ENCODE data around the gene NOS3.
"Not testable (repeated sequence)": the region's sequence is repeated elsewhere in the genome, so short reads cannot be mapped to it uniquely, and the experiment has no call there.

The NOS3 gene

DNA sequence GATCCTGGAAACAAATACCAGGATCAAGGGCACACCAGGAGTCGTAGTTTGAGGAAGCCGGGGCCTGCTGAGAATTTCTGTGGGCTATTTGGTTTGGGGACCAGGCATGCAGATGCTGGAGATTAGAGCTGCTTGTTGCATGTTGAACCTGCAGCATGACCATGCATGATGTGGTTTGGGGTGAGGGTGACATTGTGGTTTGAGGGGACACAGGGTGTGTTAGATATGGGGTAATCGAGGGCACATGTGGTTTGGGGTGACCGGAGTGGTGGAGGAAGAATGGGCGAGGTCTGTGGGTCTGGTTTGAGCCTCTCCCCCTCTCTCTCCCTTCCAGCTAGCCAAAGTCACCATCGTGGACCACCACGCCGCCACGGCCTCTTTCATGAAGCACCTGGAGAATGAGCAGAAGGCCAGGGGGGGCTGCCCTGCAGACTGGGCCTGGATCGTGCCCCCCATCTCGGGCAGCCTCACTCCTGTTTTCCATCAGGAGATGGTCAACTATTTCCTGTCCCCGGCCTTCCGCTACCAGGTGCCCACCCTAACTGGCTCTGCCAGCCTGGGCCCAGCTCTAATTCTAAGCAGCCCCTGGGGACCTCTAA is 10.2 kb downstream of the NOS3 start:
- no peak for DNase-seq

DNA sequence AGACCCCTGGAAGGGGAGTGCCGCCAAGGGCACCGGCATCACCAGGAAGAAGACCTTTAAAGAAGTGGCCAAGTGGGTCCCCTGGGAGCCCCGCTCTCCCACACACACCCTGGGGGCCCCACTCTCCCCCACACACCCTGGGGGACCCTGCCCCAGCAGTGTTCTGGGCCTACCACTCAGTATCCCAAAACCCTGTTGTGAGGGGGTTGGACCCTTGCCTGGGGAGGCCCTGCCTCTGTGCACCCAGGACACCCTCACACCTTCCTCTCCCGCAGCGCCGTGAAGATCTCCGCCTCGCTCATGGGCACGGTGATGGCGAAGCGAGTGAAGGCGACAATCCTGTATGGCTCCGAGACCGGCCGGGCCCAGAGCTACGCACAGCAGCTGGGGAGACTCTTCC is 10.7 kb downstream of the NOS3 start:
- DNase-seq: no peak

DNA sequence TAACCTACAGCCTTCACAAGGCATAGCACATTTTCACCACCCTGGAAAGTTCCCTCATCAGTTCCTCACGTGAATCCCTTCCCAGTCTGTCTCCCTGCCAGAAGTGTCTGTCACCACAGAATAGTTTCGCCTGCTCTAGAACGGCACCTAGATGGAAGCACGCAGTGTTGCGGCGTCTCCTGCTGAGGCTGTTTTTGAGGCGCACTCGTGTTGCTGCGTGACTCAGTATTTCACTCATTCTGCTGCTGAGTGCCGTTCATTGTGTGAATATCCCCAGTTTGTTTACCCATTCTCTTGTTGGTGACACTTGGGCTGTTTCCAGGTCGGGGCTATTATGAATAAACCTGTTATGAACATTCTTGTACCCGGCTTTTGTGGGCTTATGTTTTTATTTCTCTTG is 12.8 kb downstream of the NOS3 start:
- no peak for DNase-seq

DNA sequence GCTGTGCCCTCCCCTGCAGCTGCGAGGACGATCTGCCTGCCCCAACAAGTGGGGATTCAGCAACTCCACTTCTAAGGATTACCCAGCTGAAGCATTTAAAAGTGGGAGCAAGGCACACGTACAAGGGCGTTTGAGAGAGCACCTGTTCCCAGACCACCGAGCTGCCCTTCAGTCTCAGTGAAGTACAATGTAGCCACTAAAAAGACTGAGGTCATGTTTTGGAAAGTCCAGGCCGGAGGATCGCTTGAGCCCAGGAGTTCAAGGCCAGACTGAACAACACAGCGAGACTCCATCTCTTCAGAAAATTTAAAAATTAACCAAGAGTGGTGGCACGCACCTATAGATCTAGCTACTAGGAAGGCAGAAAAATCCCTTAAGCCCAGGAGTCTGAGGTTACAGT is 14.7 kb downstream of the NOS3 start:
- DNase-seq: no peak

DNA sequence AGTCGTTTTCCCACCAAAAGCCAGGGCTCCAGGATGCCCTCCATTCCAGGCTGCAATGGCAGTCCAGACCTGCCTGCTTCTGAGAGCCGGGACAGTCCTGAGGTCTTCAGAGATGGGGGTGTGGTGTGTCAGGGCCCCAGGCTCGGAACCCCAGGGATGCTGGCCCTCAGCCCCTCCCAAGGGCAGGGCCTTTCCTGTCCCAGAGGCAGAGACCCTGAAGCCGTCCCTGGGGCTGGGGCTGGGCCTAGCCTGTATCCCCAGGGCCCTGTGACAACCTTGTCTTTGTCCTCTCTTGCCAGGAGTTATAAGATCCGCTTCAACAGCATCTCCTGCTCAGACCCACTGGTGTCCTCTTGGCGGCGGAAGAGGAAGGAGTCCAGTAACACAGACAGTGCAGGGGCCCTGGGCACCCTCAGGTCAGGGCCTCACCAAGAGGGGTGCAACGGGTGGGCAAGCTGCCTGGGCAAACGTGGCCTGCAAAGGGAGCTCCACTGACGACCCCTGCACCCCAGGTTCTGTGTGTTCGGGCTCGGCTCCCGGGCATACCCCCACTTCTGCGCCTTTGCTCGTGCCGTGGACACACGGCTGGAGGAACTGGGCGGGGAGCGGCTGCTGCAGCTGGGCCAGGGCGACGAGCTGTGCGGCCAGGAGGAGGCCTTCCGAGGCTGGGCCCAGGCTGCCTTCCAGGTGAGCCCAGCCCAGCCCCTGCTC is 15.9 kb downstream of the NOS3 start:
- no peak for DNase-seq

DNA sequence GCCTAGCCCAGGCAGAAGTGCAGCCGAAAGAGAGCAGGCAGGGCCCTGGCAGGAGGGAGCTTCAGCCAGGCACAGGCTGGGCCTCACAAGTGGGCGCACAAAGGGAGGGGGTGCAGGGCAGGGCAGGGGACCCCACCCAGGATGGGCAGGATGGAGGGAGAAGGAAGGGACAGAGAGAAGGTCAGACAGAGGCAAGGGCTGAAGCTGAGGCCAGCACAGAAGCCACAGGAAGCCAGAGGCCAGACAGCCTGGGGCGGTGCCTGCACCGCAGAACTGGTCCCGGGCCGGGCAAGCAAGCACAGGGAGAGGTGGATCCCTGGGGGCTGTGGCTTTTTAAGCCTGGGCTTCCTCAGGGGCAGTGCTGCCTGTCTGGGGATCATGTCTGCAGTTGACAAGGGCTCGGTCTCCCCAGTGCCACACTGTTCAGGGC is 16.7 kb downstream of the NOS3 start:
- DNase-seq: no peak

DNA sequence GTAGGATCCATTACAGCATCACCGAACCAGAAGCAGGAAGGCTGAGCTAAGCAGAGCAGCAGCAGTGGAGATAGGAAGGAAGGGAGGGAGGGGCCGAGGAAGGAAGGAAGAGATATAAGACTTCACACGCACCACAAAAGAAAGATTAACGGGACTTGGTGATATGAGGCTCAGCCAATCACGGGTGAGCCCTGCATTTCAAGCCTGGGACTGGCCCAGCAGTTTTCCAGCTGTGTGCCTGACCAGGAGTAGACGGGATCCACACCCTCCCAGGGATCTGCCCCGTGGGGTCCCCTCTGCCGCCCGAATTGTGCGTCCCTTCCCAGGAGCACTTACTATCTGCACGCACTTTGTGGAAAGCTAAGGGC is 17.3 kb downstream of the NOS3 start:
- DNase-seq: no peak

DNA sequence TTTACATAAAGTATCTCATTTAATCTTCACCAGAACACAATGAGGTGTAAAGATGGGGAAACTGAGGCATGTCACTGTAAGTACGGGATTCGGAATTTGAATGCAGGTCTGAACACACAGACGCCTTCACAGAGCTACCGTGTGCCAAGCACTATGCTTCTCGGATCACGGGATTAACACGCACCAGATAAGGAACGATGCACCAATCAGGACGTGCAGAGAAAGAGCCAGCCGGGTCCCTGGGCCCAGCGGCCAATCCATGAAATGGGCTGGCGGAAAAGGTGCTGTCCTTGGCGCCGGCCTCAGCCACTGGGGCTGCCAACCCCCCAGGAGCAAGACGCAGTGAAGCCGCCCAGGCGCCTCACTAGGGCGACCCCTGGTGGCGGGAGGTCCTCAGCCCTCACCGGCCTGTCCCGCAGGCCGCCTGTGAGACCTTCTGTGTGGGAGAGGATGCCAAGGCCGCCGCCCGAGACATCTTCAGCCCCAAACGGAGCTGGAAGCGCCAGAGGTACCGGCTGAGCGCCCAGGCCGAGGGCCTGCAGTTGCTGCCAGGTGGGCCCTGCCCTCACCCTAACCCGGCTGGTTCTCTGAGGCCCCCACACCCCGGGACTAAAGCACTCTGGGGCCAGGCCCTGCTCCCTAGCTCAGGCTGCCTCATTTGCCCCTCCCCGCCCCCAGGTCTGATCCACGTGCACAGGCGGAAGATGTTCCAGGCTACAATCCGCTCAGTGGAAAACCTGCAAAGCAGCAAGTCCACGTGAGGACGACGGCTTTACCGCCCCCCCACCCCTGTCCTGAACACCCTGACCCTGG is 17.9 kb downstream of the NOS3 start:
- peak in 8 of 14 donors; percentile 7 to 67 (median 18) for DNase-seq

DNA sequence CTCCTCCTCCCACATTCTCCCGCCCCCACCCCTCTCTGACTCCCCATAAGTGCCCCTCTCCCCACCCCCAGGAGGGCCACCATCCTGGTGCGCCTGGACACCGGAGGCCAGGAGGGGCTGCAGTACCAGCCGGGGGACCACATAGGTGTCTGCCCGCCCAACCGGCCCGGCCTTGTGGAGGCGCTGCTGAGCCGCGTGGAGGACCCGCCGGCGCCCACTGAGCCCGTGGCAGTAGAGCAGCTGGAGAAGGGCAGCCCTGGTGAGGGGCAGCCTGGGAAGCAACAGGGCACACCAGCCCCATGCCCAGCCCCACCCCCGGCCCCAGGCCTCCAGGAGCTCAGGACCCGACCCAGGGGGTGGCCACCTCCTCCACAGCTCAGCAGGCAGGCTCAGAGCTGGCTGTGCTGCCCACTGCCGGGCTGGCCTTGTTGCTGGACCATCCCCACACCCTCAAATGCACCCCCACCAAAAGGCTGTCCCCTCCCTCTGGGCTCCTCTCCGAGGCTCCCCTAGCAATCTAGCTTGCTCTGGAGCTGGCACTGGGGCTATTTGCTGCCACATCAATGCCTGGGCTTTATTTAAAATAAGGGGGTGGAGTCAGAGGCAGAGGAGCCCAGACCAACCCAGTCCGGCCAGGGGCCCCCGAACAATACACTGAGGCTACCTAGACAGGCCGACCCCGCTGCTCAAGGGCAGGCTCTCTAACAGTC is 18.7 kb downstream of the NOS3 start:
- DNase-seq: no peak

DNA sequence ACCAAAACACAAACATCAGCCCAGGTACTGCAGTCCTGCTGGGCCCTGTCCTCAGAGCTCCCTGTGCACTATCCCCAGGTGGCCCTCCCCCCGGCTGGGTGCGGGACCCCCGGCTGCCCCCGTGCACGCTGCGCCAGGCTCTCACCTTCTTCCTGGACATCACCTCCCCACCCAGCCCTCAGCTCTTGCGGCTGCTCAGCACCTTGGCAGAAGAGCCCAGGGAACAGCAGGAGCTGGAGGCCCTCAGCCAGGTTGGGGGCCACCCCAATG is 19.2 kb downstream of the NOS3 start:
- DNase-seq: no peak

DNA sequence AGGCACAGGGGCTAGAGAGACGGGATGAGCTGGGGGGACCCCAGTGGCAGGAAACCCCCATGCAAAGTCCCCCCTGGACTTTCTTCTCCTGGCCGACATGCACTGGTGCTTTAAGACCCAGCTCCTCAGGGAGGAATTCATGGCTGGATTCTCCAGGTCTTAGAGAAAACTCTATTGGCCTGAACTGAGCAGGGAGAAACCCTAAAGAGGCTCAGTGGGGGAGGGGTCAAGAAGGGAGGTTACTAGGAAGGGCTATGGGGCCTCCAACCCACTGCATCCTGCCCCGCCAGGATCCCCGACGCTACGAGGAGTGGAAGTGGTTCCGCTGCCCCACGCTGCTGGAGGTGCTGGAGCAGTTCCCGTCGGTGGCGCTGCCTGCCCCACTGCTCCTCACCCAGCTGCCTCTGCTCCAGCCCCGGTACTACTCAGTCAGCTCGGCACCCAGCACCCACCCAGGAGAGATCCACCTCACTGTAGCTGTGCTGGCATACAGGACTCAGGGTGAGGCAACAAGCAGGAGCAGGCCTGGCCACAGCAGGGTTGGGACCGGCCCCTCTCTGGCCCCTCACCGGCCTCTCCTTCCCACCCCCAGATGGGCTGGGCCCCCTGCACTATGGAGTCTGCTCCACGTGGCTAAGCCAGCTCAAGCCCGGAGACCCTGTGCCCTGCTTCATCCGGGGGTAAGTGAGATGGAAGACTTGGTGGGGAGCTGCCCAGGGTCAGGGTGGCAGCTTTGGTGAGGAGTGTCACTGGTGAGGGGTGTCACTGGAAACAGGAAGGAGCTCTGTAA is 19.7 kb downstream of the NOS3 start:
- DNase-seq: no peak

DNA sequence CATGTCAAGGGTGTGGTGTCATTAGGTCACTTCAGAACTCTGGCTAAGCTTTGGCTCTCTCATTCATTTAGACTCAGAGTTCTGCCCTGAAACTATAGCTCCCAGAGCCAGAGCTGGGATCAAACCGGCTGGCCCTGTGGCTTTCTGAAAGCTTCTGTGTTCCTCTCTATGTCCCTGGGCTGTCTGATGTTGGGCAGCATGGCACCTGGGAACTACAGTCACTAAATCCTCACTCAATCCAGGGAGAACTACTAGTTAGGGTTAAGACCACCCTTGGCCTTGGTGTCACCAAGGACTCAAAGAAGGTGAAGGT is 20.2 kb downstream of the NOS3 start:
- no peak for DNase-seq

DNA sequence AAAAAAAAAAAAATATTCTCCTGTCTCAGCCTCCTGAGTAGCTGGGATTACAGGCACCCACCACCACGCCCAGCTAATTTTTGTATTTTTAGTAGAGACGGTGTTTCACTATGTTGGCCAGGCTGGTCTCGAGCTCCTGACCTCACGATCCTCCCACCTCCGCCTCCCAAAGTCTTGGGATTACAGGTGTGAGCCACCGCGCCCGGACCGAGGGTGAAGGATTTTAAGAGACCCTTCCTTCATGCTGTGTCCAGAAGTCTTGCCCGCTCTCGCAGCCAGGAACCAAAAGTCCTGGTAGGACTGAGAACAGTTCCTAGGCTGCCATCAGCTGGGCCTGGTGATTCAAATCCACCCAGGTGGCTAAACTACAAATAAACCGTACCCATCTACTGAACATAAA is 20.8 kb downstream of the NOS3 start:
- DNase-seq: not testable (repeated sequence)

DNA sequence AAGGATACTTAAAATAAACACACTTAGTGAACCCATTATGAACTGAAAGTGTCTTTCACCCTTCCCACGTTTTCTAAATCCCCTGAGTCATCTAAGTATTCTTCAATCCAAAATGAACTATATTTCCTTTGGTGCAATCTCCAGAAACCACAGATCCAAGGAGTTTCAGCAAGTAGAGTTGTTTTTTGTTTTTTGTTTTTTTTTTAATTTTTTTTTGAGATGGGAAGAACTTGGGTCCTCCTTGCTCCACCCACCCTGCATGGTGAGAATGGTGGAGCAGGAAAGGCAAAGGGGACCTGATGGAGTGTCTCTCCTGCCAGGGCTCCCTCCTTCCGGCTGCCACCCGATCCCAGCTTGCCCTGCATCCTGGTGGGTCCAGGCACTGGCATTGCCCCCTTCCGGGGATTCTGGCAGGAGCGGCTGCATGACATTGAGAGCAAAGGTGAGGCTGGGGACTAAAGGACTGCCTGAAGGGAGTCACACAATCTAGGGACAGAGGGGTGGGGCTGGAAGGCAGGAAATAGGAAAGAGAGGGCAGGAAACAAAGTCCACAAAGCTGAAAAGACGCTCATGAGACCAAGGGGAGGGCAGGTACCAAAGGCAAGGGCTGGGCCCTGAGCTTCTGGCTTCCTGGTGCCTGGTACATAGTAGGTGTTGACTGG is 21.3 kb downstream of the NOS3 start:
- DNase-seq: no peak

DNA sequence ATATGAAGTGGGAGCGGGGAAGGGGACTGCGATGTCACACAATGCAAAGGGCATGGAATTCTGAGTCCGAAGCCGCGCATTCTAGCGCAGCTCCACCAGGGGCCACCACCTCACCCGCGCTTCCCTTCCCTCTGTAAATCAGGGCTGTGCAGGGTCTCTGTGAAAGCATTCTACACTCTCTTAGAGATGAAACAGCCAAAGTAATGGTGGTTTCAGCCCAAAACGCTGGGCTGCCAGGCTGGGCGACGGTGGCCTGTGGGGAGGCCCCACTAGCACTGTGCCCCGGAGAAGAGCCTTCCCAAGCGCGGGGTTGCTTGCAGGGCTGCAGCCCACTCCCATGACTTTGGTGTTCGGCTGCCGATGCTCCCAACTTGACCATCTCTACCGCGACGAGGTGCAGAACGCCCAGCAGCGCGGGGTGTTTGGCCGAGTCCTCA is 22.1 kb downstream of the NOS3 start:
- peak in 2 of 14 donors; percentile 7 to 19 for DNase-seq

DNA sequence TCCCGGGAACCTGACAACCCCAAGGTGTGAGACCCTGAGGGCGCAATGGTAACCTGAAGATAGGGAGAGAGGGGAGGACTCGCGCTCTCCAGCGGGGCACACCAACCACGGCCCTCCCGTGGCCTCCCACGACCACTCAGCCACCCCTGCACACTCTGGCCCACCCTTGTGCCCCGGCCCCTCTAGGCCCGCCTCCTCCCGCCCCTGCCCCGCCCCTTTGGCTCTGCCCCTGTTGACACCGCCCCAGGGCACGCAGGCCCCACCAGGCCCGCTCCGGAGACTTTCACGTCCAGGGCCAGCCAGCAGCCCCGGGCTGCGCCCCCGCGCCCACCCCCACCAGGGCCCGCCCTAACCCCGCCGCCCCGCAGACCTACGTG is 22.5 kb downstream of the NOS3 start:
- no peak for DNase-seq

DNA sequence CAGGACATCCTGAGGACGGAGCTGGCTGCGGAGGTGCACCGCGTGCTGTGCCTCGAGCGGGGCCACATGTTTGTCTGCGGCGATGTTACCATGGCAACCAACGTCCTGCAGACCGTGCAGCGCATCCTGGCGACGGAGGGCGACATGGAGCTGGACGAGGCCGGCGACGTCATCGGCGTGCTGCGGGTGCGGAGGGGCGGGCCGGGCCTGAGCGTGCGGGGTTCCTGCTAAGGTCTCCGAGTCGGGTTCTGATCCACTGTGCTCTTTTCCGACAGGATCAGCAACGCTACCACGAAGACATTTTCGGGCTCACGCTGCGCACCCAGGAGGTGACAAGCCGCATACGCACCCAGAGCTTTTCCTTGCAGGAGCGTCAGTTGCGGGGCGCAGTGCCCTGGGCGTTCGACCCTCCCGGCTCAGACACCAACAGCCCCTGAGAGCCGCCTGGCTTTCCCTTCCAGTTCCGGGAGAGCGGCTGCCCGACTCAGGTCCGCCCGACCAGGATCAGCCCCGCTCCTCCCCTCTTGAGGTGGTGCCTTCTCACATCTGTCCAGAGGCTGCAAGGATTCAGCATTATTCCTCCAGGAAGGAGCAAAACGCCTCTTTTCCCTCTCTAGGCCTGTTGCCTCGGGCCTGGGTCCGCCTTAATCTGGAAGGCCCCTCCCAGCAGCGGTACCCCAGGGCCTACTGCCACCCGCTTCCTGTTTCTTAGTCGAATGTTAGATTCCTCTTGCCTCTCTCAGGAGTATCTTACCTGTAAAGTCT is 23.1 kb downstream of the NOS3 start:
- peak in 10 of 14 donors; percentile 11 to 62 (median 32) for DNase-seq

DNA sequence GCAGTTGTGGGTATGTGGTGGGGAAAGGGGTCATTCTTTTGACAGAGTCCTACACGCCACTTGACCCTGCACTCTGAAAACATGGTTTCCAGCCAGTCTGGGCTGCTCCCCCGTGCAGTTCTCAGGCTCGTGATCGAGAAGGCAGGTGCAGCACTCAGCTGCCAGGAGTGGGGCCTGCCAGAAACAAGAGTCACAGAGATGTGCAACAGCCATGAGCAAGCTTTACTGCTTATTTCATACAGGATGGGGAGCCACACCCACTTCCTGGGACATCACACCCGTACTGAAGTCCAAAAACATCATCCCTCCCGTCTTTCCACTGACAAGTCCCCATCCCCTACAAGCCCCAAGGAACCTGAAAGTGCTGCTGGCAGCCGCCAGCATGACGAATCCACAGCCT is 24.1 kb downstream of the NOS3 start:
- no peak for DNase-seq

DNA sequence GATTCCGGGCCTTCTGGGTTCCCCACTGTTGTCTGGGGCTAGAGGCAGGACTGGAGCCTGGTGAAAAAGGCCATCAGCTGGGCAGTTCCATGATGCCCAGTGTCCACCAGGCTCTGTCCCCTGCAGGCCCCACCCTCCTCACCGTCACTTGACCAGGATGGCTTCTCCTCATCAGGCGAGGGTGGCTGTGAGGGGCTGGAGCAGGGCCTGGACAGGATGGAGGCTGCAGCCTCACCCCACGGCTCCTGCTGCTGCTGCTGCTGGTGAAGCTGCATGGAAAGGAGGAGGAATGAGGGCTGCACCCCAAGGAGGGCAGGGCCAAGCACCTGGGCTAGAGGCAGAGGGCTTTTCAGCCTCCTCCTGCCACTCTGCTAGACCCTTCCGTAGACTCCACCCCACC is 25.1 kb downstream of the NOS3 start:
- no peak for DNase-seq

DNA sequence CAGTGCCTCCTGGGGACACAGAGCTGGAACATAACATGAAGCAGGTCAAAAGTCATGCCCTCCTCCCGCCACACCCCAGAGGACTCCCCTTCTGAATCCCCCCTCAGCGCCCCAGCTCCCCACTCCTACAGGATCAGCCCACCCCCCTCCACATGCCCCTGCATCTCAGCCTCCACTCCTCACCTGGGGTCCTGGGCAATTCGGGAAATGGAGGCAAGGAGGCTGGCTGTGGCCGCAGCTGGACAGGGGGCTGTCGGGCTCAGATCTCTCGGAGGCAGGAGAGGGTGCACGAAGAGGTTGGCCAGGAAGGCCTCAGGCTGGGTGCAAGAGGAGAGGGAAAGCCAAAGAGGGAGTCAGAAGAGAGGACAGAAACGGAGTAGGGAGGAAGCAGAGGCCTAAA is 25.7 kb downstream of the NOS3 start:
- DNase-seq: no peak

DNA sequence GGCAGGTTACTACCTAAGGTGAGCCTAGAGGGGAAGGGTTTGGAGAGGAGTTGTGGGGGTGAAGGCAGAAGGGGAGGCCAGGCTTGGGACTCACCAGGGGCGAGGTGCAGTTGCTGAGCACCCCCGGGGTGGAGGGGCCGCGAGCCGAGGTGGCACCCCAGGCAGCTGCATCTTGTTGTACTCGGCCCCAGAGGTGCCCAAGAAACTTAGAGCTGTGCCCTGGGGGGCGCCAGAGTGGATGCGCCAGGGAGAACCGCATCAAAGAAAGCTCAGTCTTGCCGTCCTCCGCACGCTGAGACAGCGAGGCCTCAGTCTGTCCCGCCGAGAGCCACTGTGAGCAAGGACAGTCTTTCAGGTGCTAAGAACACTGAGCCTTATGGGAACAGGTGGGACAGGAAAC is 26.1 kb downstream of the NOS3 start:
- no peak for DNase-seq
